Mesenchymal stem cell (in vitro differentiated cells and primary cell): ENCODE data around the gene SLC25A26.
"Not testable (repeated sequence)": the region's sequence is repeated elsewhere in the genome, so short reads cannot be mapped to it uniquely, and the experiment has no call there.

ENCODE experiments used
- DNase-seq: peaks from one replicate; pipeline ENCODE4 v3.0.0-alpha.2; 2013
- H2AFZ ChIP-seq: one replicate; pipeline ENCODE4 v1.6.1; 2013; ENCODE audit warnings: low read depth, mild to moderate bottlenecking, control low read depth, inconsistent platforms, low read length, moderate library complexity
- H2AK5ac ChIP-seq: 2 replicates; pipeline ENCODE4 v1.6.1; 2013; ENCODE audit warnings: low read length, moderate library complexity, mild to moderate bottlenecking, inconsistent platforms; ENCODE audit not compliant: severe bottlenecking
- H2BK120ac ChIP-seq: one replicate; pipeline ENCODE4 v1.6.1; 2013; ENCODE audit warnings: low read depth, mild to moderate bottlenecking, inconsistent platforms, low read length, moderate library complexity
- H2BK12ac ChIP-seq, 2 experiments: one replicate each; pipeline ENCODE4 v1.6.1; 2013; ENCODE audit warnings: inconsistent platforms in 2 of 2, low read length in 2 of 2, mild to moderate bottlenecking in 2 of 2, moderate library complexity in 2 of 2, control low read depth in 1 of 2
- H2BK15ac ChIP-seq: one replicate; pipeline ENCODE4 v1.6.1; 2013; ENCODE audit warnings: mild to moderate bottlenecking, low read depth, inconsistent platforms; ENCODE audit not compliant: poor library complexity, severe bottlenecking
- H2BK5ac ChIP-seq: 2 replicates; pipeline ENCODE4 v1.6.1; 2013; ENCODE audit warnings: low read depth, mild to moderate bottlenecking, low read length, control low read depth, inconsistent platforms; ENCODE audit not compliant: poor library complexity, severe bottlenecking
- H3K14ac ChIP-seq, 2 experiments: one replicate each; pipeline ENCODE4 v1.6.1; 2013; ENCODE audit warnings: inconsistent platforms in 2 of 2, low read length in 2 of 2, control low read depth in 1 of 2, mild to moderate bottlenecking in 1 of 2, moderate library complexity in 1 of 2
- H3K18ac ChIP-seq, 2 experiments: one replicate each; pipeline ENCODE4 v1.6.1; 2013; ENCODE audit warnings: inconsistent platforms in 2 of 2, low read length in 2 of 2, control low read depth in 1 of 2, low read depth in 1 of 2, mild to moderate bottlenecking in 1 of 2
- H3K23ac ChIP-seq, 2 experiments: one replicate each; pipeline ENCODE4 v1.6.1; 2013; ENCODE audit warnings: inconsistent platforms in 2 of 2, low read length in 2 of 2, mild to moderate bottlenecking in 2 of 2, moderate library complexity in 2 of 2, control low read depth in 1 of 2
- H3K27ac ChIP-seq: 2 replicates; pipeline ENCODE4 v1.5.1; 2013; ENCODE audit warnings: mild to moderate bottlenecking, moderate library complexity, low read length, control low read depth, inconsistent platforms; ENCODE audit not compliant: poor library complexity, severe bottlenecking
- H3K27me3 ChIP-seq, 2 experiments: 2 replicates each; pipeline versions ENCODE4 v1.6.1 to v1.7.0; 2013; ENCODE audit warnings: low read length in 2 of 2, mild to moderate bottlenecking in 2 of 2, moderate library complexity in 2 of 2, control low read depth in 1 of 2, inconsistent platforms in 1 of 2; ENCODE audit not compliant: control insufficient read depth in 1 of 2, insufficient read depth in 1 of 2
- H3K36me3 ChIP-seq, 2 experiments: 2 replicates each; pipeline versions ENCODE4 v1.6.1 to v1.7.0; 2013; ENCODE audit warnings: low read length in 2 of 2, control low read depth in 1 of 2, inconsistent platforms in 1 of 2, low read depth in 1 of 2, mild to moderate bottlenecking in 1 of 2; ENCODE audit not compliant: insufficient read depth in 2 of 2, control insufficient read depth in 1 of 2
- H3K4ac ChIP-seq, 2 experiments: one replicate each; pipeline ENCODE4 v1.6.1; 2013; ENCODE audit warnings: inconsistent platforms in 2 of 2, low read length in 2 of 2, mild to moderate bottlenecking in 2 of 2, moderate library complexity in 2 of 2, control low read depth in 1 of 2, low read depth in 1 of 2
- H3K4me1 ChIP-seq: 2 replicates; pipeline ENCODE4 v1.6.1; 2013; ENCODE audit warnings: low read depth, low read length, control low read depth; ENCODE audit not compliant: control insufficient read depth, insufficient read depth
- H3K4me2 ChIP-seq: 2 replicates; pipeline ENCODE4 v1.6.1; 2013; ENCODE audit warnings: low read length, mild to moderate bottlenecking, inconsistent platforms; ENCODE audit not compliant: poor library complexity, severe bottlenecking
- H3K4me3 ChIP-seq, 2 experiments: 2 replicates each; pipeline versions ENCODE4 v1.5.1 to v1.7.0; 2013; ENCODE audit warnings: low read length in 2 of 2, mild to moderate bottlenecking in 2 of 2, control low read depth in 1 of 2, low read depth in 1 of 2; ENCODE audit not compliant: insufficient read depth in 1 of 2
- H3K79me1 ChIP-seq: replicated peaks from 2 replicates; pipeline ENCODE4 v1.6.1; 2013; ENCODE audit warnings: mild to moderate bottlenecking, control low read depth, low read length, inconsistent platforms; ENCODE audit not compliant: poor library complexity, severe bottlenecking
- H3K9ac ChIP-seq: 2 replicates; pipeline ENCODE4 v1.7.0; 2013; ENCODE audit warnings: mild to moderate bottlenecking, low read length, moderate library complexity
- H3K9me3 ChIP-seq: 2 replicates; pipeline ENCODE4 v1.7.0; 2013; ENCODE audit warnings: mild to moderate bottlenecking, low read length; ENCODE audit not compliant: control insufficient read depth
- H4K8ac ChIP-seq: one replicate; pipeline ENCODE4 v1.6.1; 2013; ENCODE audit warnings: inconsistent platforms, mild to moderate bottlenecking, low read length, moderate library complexity
- H4K91ac ChIP-seq: one replicate; pipeline ENCODE4 v1.6.1; 2013; ENCODE audit warnings: mild to moderate bottlenecking, low read length, inconsistent platforms
- WGBS: methylation state at CpG from one replicate; pipeline ENCODE4 v1.1.7; 2013; ENCODE audit warnings: mixed read lengths; 5-methylcytosine and 5-hydroxymethylcytosine counted together

The SLC25A26 gene

DNA sequence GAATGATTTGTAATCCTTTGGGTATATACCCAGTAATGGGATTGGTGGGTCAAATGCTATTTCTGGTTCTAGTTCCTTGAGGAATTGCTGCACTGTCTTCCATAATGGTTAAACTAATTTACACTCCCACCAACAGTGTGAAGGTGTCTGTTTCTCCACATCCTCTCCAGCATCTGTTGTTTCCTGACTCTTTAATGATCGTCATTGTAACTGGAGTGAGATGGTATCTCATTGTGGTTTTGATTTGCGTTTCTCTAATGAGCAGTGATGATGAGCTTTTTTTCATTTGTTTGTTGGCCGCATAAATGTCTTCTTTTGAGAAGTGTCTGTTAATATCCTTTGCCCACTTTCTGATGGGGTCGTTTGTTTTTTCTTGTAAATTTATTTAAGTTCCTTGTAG lies 86.2 kb downstream of the SLC25A26 start:
- not testable (repeated sequence) for H3K4me3 ChIP-seq, H2AK5ac ChIP-seq, H3K4me1 ChIP-seq, H3K4ac ChIP-seq, H3K9ac ChIP-seq, H3K23ac ChIP-seq, H2BK15ac ChIP-seq, H3K18ac ChIP-seq, H3K27ac ChIP-seq, H2BK120ac ChIP-seq, H3K27me3 ChIP-seq, H3K4me2 ChIP-seq, H2BK5ac ChIP-seq, H3K9me3 ChIP-seq, DNase-seq, H4K91ac ChIP-seq, H4K8ac ChIP-seq, H3K14ac ChIP-seq, H3K36me3 ChIP-seq, H2BK12ac ChIP-seq, H2AFZ ChIP-seq
- H3K79me1 ChIP-seq: peaks cover 13% of the 10 kb centered on the region
- WGBS: 80% methylated on average over 4 of the region's 4 CpGs

DNA sequence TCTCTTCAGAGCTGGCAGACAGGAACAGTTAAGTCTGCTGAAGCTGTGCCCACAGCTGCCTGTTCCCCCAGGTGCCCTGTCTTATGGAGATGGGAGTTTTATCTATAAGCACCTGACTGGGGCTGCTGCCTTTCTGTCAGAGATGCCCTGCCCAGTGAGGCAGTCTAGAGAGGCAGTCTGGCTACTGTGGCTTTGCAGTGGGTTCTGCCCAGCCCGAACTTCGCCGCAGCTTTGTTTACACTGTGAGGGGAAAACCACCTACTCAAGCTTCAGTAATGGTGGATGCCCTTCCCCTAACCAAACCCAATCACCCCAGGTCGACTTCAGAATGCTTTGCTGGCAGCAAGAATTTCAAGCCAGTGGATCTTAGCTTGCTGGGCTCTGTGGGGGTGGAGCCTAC lies 91.2 kb downstream of the SLC25A26 start:
- 92% methylated on average over 4 of the region's 4 CpGs for WGBS
- no peak for DNase-seq
- Histone ChIP-seq H3K14ac (no peak overlapping the region), H3K4me3 (no peak overlapping the region), H2BK15ac (no peak overlapping the region), H3K79me1 (peaks cover 12% of the 10 kb centered on the region), H3K4me2 (no peak overlapping the region), H3K4ac (no peak overlapping the region), H4K8ac (no peak overlapping the region), H4K91ac (no peak overlapping the region), H2AFZ (no peak overlapping the region), H3K27me3 (no peaks in the 10 kb centered on the region), H3K23ac (no peak overlapping the region), H3K18ac (no peak overlapping the region), H3K9ac (no peak overlapping the region), H2BK12ac (no peak overlapping the region), H3K36me3 (no peaks in the 10 kb centered on the region), H3K27ac (no peak overlapping the region), H3K4me1 (no peaks in the 10 kb centered on the region), H2BK120ac (no peak overlapping the region), H2BK5ac (no peak overlapping the region), H3K9me3 (no peaks in the 10 kb centered on the region), H2AK5ac (no peak overlapping the region)

DNA sequence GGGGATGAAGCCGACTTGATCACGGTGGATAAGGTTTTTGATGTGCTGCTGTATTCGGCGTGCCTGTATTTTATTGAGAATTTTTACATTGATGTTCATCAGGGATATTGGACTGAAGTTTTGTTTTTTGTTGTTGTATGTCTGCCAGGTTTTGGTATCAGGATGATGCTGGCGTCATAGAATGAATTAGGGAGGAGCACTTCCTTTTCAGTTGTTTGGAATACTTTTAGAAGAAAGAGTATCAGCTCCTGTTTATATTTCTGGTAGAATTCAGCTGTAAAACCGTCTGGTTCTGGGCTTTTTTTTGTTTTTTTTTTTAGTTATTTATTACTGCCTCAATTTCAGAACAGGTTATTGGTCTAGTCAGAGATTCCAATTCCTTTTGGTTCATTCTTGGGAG lies 93.7 kb downstream of the SLC25A26 start:
- H4K91ac ChIP-seq: no peak overlapping the region
- no peak overlapping the region for H2AFZ ChIP-seq

DNA sequence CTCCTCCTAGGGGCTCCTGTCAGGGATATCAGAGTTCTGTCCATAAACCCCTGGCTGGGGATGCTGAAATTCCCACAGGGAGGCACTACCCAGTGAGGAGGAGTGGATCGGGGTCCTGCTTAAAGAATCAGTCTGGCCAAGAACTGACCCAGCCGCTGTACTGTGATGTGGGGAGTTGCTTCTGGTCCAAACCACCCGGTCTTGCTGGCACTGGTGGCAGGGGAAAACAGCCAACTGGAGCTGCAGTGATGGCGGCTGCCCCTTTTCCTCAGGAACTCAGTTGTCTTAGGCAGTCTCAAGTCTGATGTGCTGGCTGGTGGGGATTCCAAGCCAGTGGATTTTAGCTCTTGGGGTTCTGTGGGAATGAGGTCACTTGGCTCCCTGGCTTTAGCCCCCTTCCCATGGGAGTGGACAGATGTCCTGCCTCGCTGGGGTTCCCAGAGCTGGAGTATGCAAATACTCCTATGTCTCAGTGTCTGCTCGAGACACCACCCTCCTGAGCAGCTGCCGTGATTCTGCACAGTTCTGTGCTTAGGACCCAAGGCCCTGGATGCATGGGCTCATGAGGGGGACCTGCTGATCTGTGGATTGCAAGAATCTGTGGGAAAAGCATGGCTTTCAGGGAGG lies 97.1 kb downstream of the SLC25A26 start:
- H2BK15ac ChIP-seq: no peak overlapping the region
- no peak overlapping the region for H3K4me2 ChIP-seq
- no peaks in the 10 kb centered on the region for H3K27me3 ChIP-seq
- no peak overlapping the region for H3K18ac ChIP-seq
- H4K8ac ChIP-seq: no peak overlapping the region
- no peak overlapping the region for H3K14ac ChIP-seq
- H3K27ac ChIP-seq: no peak overlapping the region
- no peak overlapping the region for H2BK12ac ChIP-seq
- H3K23ac ChIP-seq: no peak overlapping the region
- no peak overlapping the region for H2BK120ac ChIP-seq
- no peak overlapping the region for H3K4ac ChIP-seq
- no peak overlapping the region for H3K4me3 ChIP-seq
- H3K9ac ChIP-seq: no peak overlapping the region
- no peak overlapping the region for H2AFZ ChIP-seq
- H3K79me1 ChIP-seq: peaks cover 15% of the 10 kb centered on the region
- WGBS: 96% methylated on average over 7 of the region's 7 CpGs
- no peaks in the 10 kb centered on the region for H3K9me3 ChIP-seq
- no peak overlapping the region for H2AK5ac ChIP-seq
- no peak overlapping the region for H2BK5ac ChIP-seq
- DNase-seq: no peak
- no peak overlapping the region for H4K91ac ChIP-seq
- H3K4me1 ChIP-seq: no peaks in the 10 kb centered on the region
- H3K36me3 ChIP-seq: peaks cover 0 to 4% of the 10 kb centered on the region in 2 experiments

More for the DNA sequence above, 93.7 kb downstream of the SLC25A26 start:
- H2BK15ac ChIP-seq: no peak overlapping the region
- H3K23ac ChIP-seq: no peak overlapping the region
- H3K18ac ChIP-seq: no peak overlapping the region
- H3K4me1 ChIP-seq: no peaks in the 10 kb centered on the region
- no peak overlapping the region for H3K4me2 ChIP-seq
- H2BK5ac ChIP-seq: no peak overlapping the region
- peaks cover 22% of the 10 kb centered on the region for H3K79me1 ChIP-seq
- no peak overlapping the region for H2BK12ac ChIP-seq
- no peak overlapping the region for H3K27ac ChIP-seq
- H3K9me3 ChIP-seq: no peaks in the 10 kb centered on the region
- peaks cover 0 to 4% of the 10 kb centered on the region in 2 experiments for H3K36me3 ChIP-seq
- H4K8ac ChIP-seq: no peak overlapping the region
- no peak overlapping the region for H3K9ac ChIP-seq
- H3K4ac ChIP-seq: no peak overlapping the region
- WGBS: 91% methylated on average over 5 of the region's 6 CpGs
- H3K14ac ChIP-seq: no peak overlapping the region
- H2BK120ac ChIP-seq: no peak overlapping the region
- no peaks in the 10 kb centered on the region for H3K27me3 ChIP-seq
- no peak overlapping the region for H2AK5ac ChIP-seq
- DNase-seq: no peak
- no peak overlapping the region for H3K4me3 ChIP-seq
